ENCODE data around the gene MAPK1IP1L. TPM values are rescaled to one million over a fixed set of nuclear protein-coding genes. Genes with fewer than 3 reads are reported as not detected.
"Not testable (repeated sequence)": the region's sequence is repeated elsewhere in the genome, so short reads cannot be mapped to it uniquely, and the experiment has no call there.

MAPK1IP1L gene
- total RNA-seq, 1 donor from 2014 or later = 72.6 TPM

- no peak overlapping the region for H3K4me2 ChIP-seq
Measured at GRCh38 chr14:55031190-55031589, 20.3 kb upstream of the MAPK1IP1L start.

GRCh38 chr14:55037995-55038394, 13.5 kb upstream of the MAPK1IP1L start:
- not testable (repeated sequence) for H3K4me3 ChIP-seq; H3K27ac Mint-ChIP-seq; H4K20me1 ChIP-seq (ENCODE audit: low read depth); H3K9me3 ChIP-seq (ENCODE audit: low read depth); H3K4me1 Mint-ChIP-seq; H3K27me3 ChIP-seq; H3K27ac ChIP-seq; H3K4me1 ChIP-seq; H3K9ac ChIP-seq; H3K4me2 ChIP-seq; H2AFZ ChIP-seq (replicated peaks); H3F3A ChIP-seq (ENCODE audit: low read depth); H3K36me3 ChIP-seq; DNase-seq (ENCODE audit: low spot score); H3K9me3 Mint-ChIP-seq; H3K4me3 Mint-ChIP-seq; H3K27me3 Mint-ChIP-seq (ENCODE audit: insufficient read depth, low read depth)
- H3K36me3 Mint-ChIP-seq = peaks cover 31% of the 10 kb centered on the region
- H3K79me2 ChIP-seq (ENCODE audit: low read depth) = peaks cover 54% of the 10 kb centered on the region

More at GRCh38 chr14:55031190-55031589, 20.3 kb upstream of the MAPK1IP1L start:
- H3F3A ChIP-seq (ENCODE audit: low read depth) = peaks cover 18% of the 10 kb centered on the region
- H3K9me3 ChIP-seq (ENCODE audit: low read depth) = no peaks in the 10 kb centered on the region
- no peak overlapping the region for H3K9ac ChIP-seq
- Mint-ChIP-seq H3K27ac (no peak overlapping the region), H3K4me1 (peaks cover 24% of the 10 kb centered on the region), H3K4me3 (no peak overlapping the region), H3K9me3 (no peaks in the 10 kb centered on the region), H3K27me3 (ENCODE audit: insufficient read depth, low read depth) (peaks cover 2% of the 10 kb centered on the region), H3K36me3 (peaks cover 12% of the 10 kb centered on the region)
- H4K20me1 ChIP-seq (ENCODE audit: low read depth) = peaks cover 21% of the 10 kb centered on the region
- H3K4me3 ChIP-seq = no peak overlapping the region
- peaks cover 4% of the 10 kb centered on the region for H3K36me3 ChIP-seq
- peaks cover 20% of the 10 kb centered on the region for H3K4me1 ChIP-seq
- no peaks in the 10 kb centered on the region for H3K27me3 ChIP-seq
- TF ChIP-seq EZH2phosphoT487 (IDR thresholded peaks at IDR 0.05) = no peak
- no peak for TF ChIP-seq EZH2 (IDR thresholded peaks at IDR 0.05)
- no peak for TF ChIP-seq CTCF (IDR thresholded peaks at IDR 0.05)
- no peak for DNase-seq (ENCODE audit: low spot score)
- no peak overlapping the region for H2AFZ ChIP-seq (replicated peaks)
- peaks cover 92% of the 10 kb centered on the region for H3K79me2 ChIP-seq (ENCODE audit: low read depth)
- peak overlapping the region; percentile 22 for H3K27ac ChIP-seq

GRCh38 chr14:55038708-55039107, 12.7 kb upstream of the MAPK1IP1L start:
- Mint-ChIP-seq H3K4me1 (no peaks in the 10 kb centered on the region), H3K4me3 (no peak overlapping the region), H3K9me3 (peaks cover 7% of the 10 kb centered on the region), H3K27me3 (ENCODE audit: insufficient read depth, low read depth) (no peaks in the 10 kb centered on the region), H3K36me3 (peaks cover 33% of the 10 kb centered on the region), H3K27ac (no peak overlapping the region)
- Histone ChIP-seq H3K4me3 (no peak overlapping the region), H3K4me1 (no peaks in the 10 kb centered on the region), H3K27ac (no peak overlapping the region), H2AFZ (replicated peaks) (no peak overlapping the region), H3K9ac (no peak overlapping the region), H3K79me2 (ENCODE audit: low read depth) (peaks cover 47% of the 10 kb centered on the region), H3K27me3 (no peaks in the 10 kb centered on the region), H3F3A (ENCODE audit: low read depth) (peaks cover 7% of the 10 kb centered on the region), H3K4me2 (no peak overlapping the region), H3K36me3 (peaks cover 4% of the 10 kb centered on the region), H3K9me3 (ENCODE audit: low read depth) (no peaks in the 10 kb centered on the region), H4K20me1 (ENCODE audit: low read depth) (no peaks in the 10 kb centered on the region)
- TF ChIP-seq EZH2 (IDR thresholded peaks at IDR 0.05) (no peak), EZH2phosphoT487 (IDR thresholded peaks at IDR 0.05) (no peak), CTCF (IDR thresholded peaks at IDR 0.05) (no peak)
- DNase-seq (ENCODE audit: low spot score) = no peak

- Mint-ChIP-seq H3K27me3 (ENCODE audit: insufficient read depth, low read depth) (no peaks in the 10 kb centered on the region), H3K36me3 (peaks cover 12% of the 10 kb centered on the region), H3K4me3 (no peak overlapping the region), H3K4me1 (no peaks in the 10 kb centered on the region), H3K27ac (no peak overlapping the region), H3K9me3 (peaks cover 1% of the 10 kb centered on the region)
- no peak overlapping the region for H3K9ac ChIP-seq
- TF ChIP-seq CTCF (IDR thresholded peaks at IDR 0.05) (no peak), EZH2 (IDR thresholded peaks at IDR 0.05) (no peak), EZH2phosphoT487 (IDR thresholded peaks at IDR 0.05) (no peak)
- no peaks in the 10 kb centered on the region for H3K27me3 ChIP-seq
- no peaks in the 10 kb centered on the region for H3K9me3 ChIP-seq (ENCODE audit: low read depth)
- peaks cover 22% of the 10 kb centered on the region for H3F3A ChIP-seq (ENCODE audit: low read depth)
- H3K4me1 ChIP-seq = no peaks in the 10 kb centered on the region
- no peak overlapping the region for H2AFZ ChIP-seq (replicated peaks)
- H3K4me3 ChIP-seq = no peak overlapping the region
- DNase-seq (ENCODE audit: low spot score) = no peak
- H3K4me2 ChIP-seq = no peak overlapping the region
- peaks cover 4% of the 10 kb centered on the region for H3K36me3 ChIP-seq
- H4K20me1 ChIP-seq (ENCODE audit: low read depth) = no peaks in the 10 kb centered on the region
- peaks cover 15% of the 10 kb centered on the region for H3K79me2 ChIP-seq (ENCODE audit: low read depth)
- no peak overlapping the region for H3K27ac ChIP-seq
Measured at GRCh38 chr14:55043528-55043927, 7.9 kb upstream of the MAPK1IP1L start.
